Gastrocnemius medialis (tissue), 4 donors: ENCODE measurements around the gene CHMP2A. TPM values are rescaled to one million over a fixed set of nuclear protein-coding genes. Genes with fewer than 3 reads are reported as not detected.
A peak's percentile ranks its signal among the peaks of the same experiment; 100 is the strongest.

ENCODE experiments used
- ATAC-seq, 2 donors: fragments of 150-250 bp; one replicate each; pipeline ENCODE4 v1.9.1; 2016
- DNase-seq, 2 donors: peaks; one replicate each; pipeline ENCODE4 v3.0.0-alpha.2; 2019
- H3K27ac ChIP-seq, 4 donors: fragments of 200-600 bp; sonication (generic); 1 replicate in 1 of 4; 2 replicates in 3 of 4; pipeline ENCODE4 v1.5.1; 2016 to 2018; ENCODE audit warnings: mild to moderate bottlenecking in 2 of 4, moderate library complexity in 1 of 4
- H3K27me3 ChIP-seq, 3 donors: fragments of 200-600 bp; sonication (generic) in 2 of 3; 1 replicate in 1 of 3; 2 replicates in 2 of 3; pipeline versions ENCODE4 v1.5.1 to v1.6.0; 2016 to 2019; ENCODE audit warnings: mild to moderate bottlenecking in 1 of 3, moderate library complexity in 1 of 3
- H3K36me3 ChIP-seq, 2 donors: fragments of 200-600 bp; sonication (generic) in 1 of 2; one replicate each; pipeline ENCODE4 v1.5.1; 2017 to 2018
- H3K4me1 ChIP-seq, 2 donors: fragments of 200-600 bp; sonication (generic) in 1 of 2; one replicate each; pipeline ENCODE4 v1.5.1; 2016 to 2017; ENCODE audit warnings: mild to moderate bottlenecking in 2 of 2
- H3K4me3 ChIP-seq, 4 donors: fragments of 200-600 bp; sonication (generic) in 3 of 4; 1 replicate in 1 of 4; 2 replicates in 3 of 4; pipeline ENCODE4 v1.5.1; 2016 to 2019; ENCODE audit warnings: mild to moderate bottlenecking in 2 of 4
- H3K9me3 ChIP-seq, 3 donors: fragments of 200-600 bp; sonication (generic) in 2 of 3; 1 replicate in 1 of 3; 2 replicates in 2 of 3; pipeline ENCODE4 v1.5.1; 2016 to 2019
- CTCF ChIP-seq, 5 experiments: fragments of 450-650 bp in 3 of 5; fragments of 200-600 bp in 2 of 5; sonication (generic) in 2 of 5; IDR thresholded peaks in 4 of 5; conservative IDR thresholded peaks in 1 of 5; 1 replicate in 4 of 5; 2 replicates in 1 of 5; pipeline ENCODE4 v1.5.1; 2016 to 2019; ENCODE audit warnings: antibody characterized with exemption in 5 of 5, mild to moderate bottlenecking in 3 of 5, moderate library complexity in 3 of 5
- POLR2A ChIP-seq, 2 donors: fragments of 450-650 bp; IDR thresholded peaks; one replicate each; pipeline ENCODE4 v1.6.1; 2017; ENCODE audit warnings: antibody characterized with exemption in 2 of 2, mild to moderate bottlenecking in 2 of 2, moderate library complexity in 2 of 2
- in situ Hi-C, 4 donors: fragments of 200-750 bp; cut with MboI; loops; one replicate each; pipeline versions ENCODE4 v1.15.0 to v1.8.0; 2017; ENCODE audit warnings: low sequenced_read_pairs in 4 of 4
- intact Hi-C: fragments of 100-400 bp; cut with DNase I; formaldehyde crosslinking; loops from one replicate; pipeline ENCODE4 v1.15.1; 2023; ENCODE audit warnings: low total_unique reads
- total RNA-seq, 4 donors: library from RNA; depleted of rRNA; stranded (reverse); fragments of >200 nt; gene quantifications; one replicate each; pipeline versions ENCODE4 v1.1.0 to v1.2.3, GENCODE V29; 2016

Gene CHMP2A
- total RNA-seq, 4 donors from 2014 or later, result 82.3 to 165 (median 113) TPM

DNA sequence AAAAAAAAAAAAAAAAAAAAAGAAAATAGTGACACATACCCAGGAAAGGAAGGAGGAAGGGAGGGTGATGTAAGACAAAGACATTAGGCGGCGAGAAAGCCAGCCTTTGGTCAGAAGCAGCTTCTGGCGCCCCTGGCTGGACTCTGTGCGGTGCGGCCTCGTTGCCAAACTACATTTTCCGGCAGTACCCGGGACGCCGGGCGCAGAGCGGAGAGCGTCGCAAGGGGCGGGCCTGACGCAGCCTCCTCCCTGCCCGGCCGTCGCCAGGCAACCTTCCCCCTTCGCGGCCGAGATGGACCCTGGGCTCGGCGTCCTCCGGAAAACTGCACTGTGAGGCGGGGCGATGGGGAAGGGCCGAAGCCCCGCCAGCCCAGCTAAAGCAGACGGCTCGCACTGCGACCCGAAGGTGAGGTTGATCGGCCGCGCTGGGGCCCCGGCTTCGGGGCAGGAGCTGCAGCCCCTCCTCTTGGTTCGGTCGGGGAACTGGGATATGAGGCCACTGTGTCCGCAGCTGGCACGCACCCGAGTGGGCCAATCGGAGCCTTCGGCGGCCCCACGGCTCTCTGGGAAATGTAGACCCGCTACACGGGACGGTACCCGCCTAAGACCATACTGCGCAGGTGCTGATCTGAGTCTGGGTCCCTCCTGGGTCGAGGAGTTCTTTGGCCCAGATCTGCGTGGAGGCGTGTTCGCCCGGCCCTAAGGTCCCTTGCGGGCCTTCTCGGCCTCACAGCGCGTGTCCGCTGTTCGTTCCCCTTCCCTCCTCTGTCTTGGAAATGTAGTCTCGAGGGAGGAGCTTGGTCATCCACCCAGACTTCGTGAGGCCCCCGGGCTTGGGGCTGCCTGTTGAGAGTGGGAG lies 20.5 kb upstream of the CHMP2A start:
- Histone ChIP-seq H3K4me3 (peak overlapping the region; percentile 87 to 98 (median 92)), H3K9me3 (no peaks in the 10 kb centered on the region), H3K4me1 (peaks cover 18 to 24% of the 10 kb centered on the region in 2 donors), H3K36me3 (peaks cover 0 to 11% of the 10 kb centered on the region in 2 donors), H3K27ac (peak overlapping the region; percentile 95 to 99 (median 98)), H3K27me3 (no peaks in the 10 kb centered on the region)
- ATAC-seq (peak; percentile 49 to 59), DNase-seq (peak; percentile 75 to 79)
- intact Hi-C loops (loop anchor here (1.0 kb wide), 2 partner anchors 76 to 167 kb away; partner anchors contain the start of gene ZNF584), in situ Hi-C loops (no loop called here)
- peak; percentile 56 to 71 for TF ChIP-seq POLR2A (IDR thresholded peaks at IDR 0.05)
- peak in 1 of 5 experiments; percentile 8 for TF ChIP-seq CTCF (IDR thresholded peaks at IDR 0.05 in 4 of 5, conservative IDR thresholded peaks at IDR 0.05 in 1 of 5)

GRCh38 chr19:58573658-58574164 lies 18.8 kb upstream of the CHMP2A start:
- H3K27me3 ChIP-seq, result no peaks in the 10 kb centered on the region
- intact Hi-C loops, result loop anchor here (1.0 kb wide), 3 partner anchors 14 to 29 kb away; partner anchors contain the start of genes CHMP2A and TRIM28
- H3K4me1 ChIP-seq, result peaks cover 18 to 24% of the 10 kb centered on the region in 2 donors
- in situ Hi-C loops, result no loop called here
- H3K9me3 ChIP-seq, result no peaks in the 10 kb centered on the region
- TF ChIP-seq CTCF (IDR thresholded peaks at IDR 0.05 in 4 of 5, conservative IDR thresholded peaks at IDR 0.05 in 1 of 5), result no peak
- ATAC-seq (peak in 1 of 2 donors; percentile 0), DNase-seq (no peak)
- H3K4me3 ChIP-seq, result peak overlapping the region; percentile 70 to 85 (median 76)
- H3K36me3 ChIP-seq, result peaks cover 0 to 22% of the 10 kb centered on the region in 2 donors
- H3K27ac ChIP-seq, result peak overlapping the region; percentile 95 to 99 (median 98)

DNA sequence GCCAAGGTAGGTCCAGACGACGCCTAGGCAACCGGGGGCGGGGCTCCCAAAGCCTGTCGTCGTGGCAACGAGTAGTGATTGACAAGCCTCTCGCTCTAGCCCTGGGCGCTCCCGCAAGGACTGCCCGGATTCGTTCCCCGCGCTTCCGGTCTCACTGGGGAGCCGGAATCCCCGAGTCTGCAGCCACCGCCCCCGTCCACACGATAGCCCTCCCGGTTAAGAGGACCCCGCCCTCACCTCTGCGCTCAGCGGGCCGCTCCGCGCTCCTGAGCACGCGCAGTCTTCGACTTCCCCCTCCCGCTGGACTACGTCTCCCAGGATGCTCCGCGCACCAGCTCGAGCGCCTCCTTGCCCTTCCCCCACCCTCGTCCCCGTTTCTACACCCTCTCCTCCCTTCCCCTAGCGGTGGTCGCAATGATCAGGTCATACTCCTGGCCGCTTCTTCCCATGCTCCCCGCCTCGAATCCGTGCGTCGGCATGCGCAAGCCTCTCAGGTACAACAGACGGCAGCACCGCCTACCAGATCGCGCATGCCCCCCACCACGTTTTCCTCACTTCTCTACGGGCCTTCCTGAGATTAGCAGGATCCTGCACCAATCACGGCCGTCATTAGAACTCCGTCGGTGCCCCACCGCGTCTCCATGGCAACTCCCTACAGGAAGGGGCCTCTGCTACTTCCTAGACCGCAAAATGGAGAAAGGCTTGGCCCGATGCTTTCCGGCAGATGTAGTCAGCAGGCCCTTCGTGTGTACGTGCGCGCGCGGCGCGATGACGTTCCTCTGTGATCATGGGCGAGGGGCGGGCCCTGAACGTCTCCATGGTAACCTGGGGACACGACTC lies 18.1 kb upstream of the CHMP2A start, which contains the start of gene MZF1:
TSS of gene MZF1 (minus strand) at position 518 of the 840 bp plus-strand sequence. CDS start 1,946 bp downstream, outside the sequence.
- peak; percentile 82 to 84 for ATAC-seq
- peak; percentile 37 to 40 for TF ChIP-seq POLR2A (IDR thresholded peaks at IDR 0.05)
- peak in 4 of 5 experiments; percentile 8 to 41 (median 26) for TF ChIP-seq CTCF (IDR thresholded peaks at IDR 0.05 in 4 of 5, conservative IDR thresholded peaks at IDR 0.05 in 1 of 5)
- Histone ChIP-seq H3K4me1 (peaks cover 18 to 24% of the 10 kb centered on the region in 2 donors), H3K4me3 (peak within 1 kb of the TSS; percentile 70 to 85 (median 76)), H3K9me3 (no peaks in the 10 kb centered on the region), H3K36me3 (peaks cover 0 to 22% of the 10 kb centered on the region in 2 donors), H3K27me3 (no peaks in the 10 kb centered on the region), H3K27ac (peak within 1 kb of the TSS; percentile 95 to 99 (median 98))
- intact Hi-C loops (loop anchor here (1.0 kb wide), 3 partner anchors 14 to 29 kb away; partner anchors contain the start of genes CHMP2A and TRIM28), in situ Hi-C loops (no loop called here)
- DNase-seq, result peak; percentile 100

- H3K27ac ChIP-seq, result peak overlapping the region; percentile 95 to 99 (median 98)
- H3K4me3 ChIP-seq, result peak overlapping the region; percentile 70 to 85 (median 76)
- in situ Hi-C loops (no loop called here), intact Hi-C loops (no loop called here)
- H3K36me3 ChIP-seq, result peaks cover 0 to 30% of the 10 kb centered on the region in 2 donors
- H3K4me1 ChIP-seq, result peaks cover 18 to 24% of the 10 kb centered on the region in 2 donors
- TF ChIP-seq CTCF (IDR thresholded peaks at IDR 0.05 in 4 of 5, conservative IDR thresholded peaks at IDR 0.05 in 1 of 5) (no peak), POLR2A (IDR thresholded peaks at IDR 0.05) (no peak)
- ATAC-seq (no peak), DNase-seq (peak in 1 of 2 donors; percentile 13)
- no peaks in the 10 kb centered on the region for H3K9me3 ChIP-seq
- H3K27me3 ChIP-seq, result no peaks in the 10 kb centered on the region
These were observed 17.3 kb upstream of the CHMP2A start for GRCh38 chr19:58572026-58572817.
